Measurements from ENCODE around the gene EYA2.
"Not testable (repeated sequence)": the region's sequence is repeated elsewhere in the genome, so short reads cannot be mapped to it uniquely, and the experiment has no call there.

The EYA2 gene

GRCh38 chr20:46946181-46946624 lies 51.6 kb downstream of the EYA2 start:
- TF ChIP-seq TAF1 (IDR thresholded peaks at IDR 0.05; ENCODE audit: borderline replicate concordance, low read depth, low read length) (no peak), POLR2AphosphoS5 (IDR thresholded peaks at IDR 0.05; ENCODE audit: low read depth, low read length) (no peak), POLR2A (IDR thresholded peaks at IDR 0.05; ENCODE audit: low read depth, low read length) (no peak)
- FAIRE-seq (no peak), DNase-seq (ENCODE audit: insufficient read length) (no peak)

GRCh38 chr20:46946796-46947195 lies 52.2 kb downstream of the EYA2 start:
- TF ChIP-seq POLR2AphosphoS5 (IDR thresholded peaks at IDR 0.05; ENCODE audit: low read depth, low read length) (no peak), POLR2A (IDR thresholded peaks at IDR 0.05; ENCODE audit: low read depth, low read length) (no peak), TAF1 (IDR thresholded peaks at IDR 0.05; ENCODE audit: borderline replicate concordance, low read depth, low read length) (no peak)
- DNase-seq (ENCODE audit: insufficient read length) = no peak
- FAIRE-seq = no peak

- TF ChIP-seq POLR2AphosphoS5 (IDR thresholded peaks at IDR 0.05; ENCODE audit: low read depth, low read length) = no peak
- no peak for TF ChIP-seq TAF1 (IDR thresholded peaks at IDR 0.05; ENCODE audit: borderline replicate concordance, low read depth, low read length)
- no peak for TF ChIP-seq POLR2A (IDR thresholded peaks at IDR 0.05; ENCODE audit: low read depth, low read length)
- DNase-seq (ENCODE audit: insufficient read length) (no peak), FAIRE-seq (no peak)
These were observed 53.4 kb downstream of the EYA2 start for GRCh38 chr20:46948081-46948480.

DNA sequence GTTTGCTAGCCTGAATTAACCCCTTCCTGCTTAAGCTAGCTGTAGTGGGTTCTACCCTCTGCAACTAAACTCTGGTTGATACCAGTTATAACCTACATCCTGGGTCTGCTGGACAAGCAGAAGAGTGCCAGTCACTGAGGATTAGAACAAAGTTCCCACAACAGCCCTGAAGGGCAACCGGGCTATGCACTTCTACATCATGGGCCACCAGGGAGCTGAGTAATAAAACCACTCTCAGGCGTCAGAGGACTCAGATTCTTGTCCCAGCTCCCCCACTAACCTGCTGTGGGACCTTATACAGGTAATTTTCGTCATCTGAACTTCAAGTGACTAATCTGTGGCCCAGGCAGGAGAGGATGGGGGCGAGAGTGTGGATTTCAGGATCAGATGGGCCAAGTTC lies 56.8 kb downstream of the EYA2 start:
- FAIRE-seq (no peak), DNase-seq (ENCODE audit: insufficient read length) (no peak)
- no peak for TF ChIP-seq TAF1 (IDR thresholded peaks at IDR 0.05; ENCODE audit: borderline replicate concordance, low read depth, low read length)
- no peak for TF ChIP-seq POLR2A (IDR thresholded peaks at IDR 0.05; ENCODE audit: low read depth, low read length)
- TF ChIP-seq POLR2AphosphoS5 (IDR thresholded peaks at IDR 0.05; ENCODE audit: low read depth, low read length) = no peak

DNA sequence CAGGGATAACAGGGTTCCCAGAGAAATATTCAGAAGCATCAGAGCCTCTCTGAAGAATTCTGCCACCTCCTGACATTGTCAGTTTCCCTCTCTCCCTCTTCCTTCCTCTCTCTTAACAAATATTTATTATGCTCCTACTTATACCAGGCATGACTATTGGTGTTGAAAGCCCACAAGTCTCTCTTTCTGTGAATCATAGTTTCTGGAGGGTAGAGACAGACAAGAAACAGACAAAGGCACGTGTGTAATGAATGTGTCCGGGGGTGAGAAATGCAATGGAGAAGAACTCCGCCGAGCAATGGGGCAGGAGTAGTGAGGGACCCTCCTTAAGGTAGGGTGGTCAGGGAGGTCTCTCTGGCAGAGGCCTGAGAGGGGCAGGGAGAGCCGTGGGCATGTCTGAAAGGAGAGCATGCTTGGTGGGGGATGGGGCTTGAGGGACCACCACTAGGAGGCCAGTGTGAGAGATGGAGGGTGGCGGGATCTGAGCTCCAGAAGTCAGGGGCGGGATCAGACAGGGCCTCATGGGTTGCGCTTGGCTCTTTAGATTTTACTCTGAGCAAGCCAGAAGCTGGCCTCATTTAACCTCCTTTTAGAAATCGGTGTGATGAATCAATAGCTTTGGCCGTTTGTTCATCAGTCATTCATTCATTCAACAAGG lies 57.3 kb downstream of the EYA2 start:
- DNase-seq (ENCODE audit: insufficient read length) (no peak), FAIRE-seq (no peak)
- TF ChIP-seq POLR2A (IDR thresholded peaks at IDR 0.05; ENCODE audit: low read depth, low read length) (no peak), TAF1 (IDR thresholded peaks at IDR 0.05; ENCODE audit: borderline replicate concordance, low read depth, low read length) (no peak), POLR2AphosphoS5 (IDR thresholded peaks at IDR 0.05; ENCODE audit: low read depth, low read length) (no peak)

DNA sequence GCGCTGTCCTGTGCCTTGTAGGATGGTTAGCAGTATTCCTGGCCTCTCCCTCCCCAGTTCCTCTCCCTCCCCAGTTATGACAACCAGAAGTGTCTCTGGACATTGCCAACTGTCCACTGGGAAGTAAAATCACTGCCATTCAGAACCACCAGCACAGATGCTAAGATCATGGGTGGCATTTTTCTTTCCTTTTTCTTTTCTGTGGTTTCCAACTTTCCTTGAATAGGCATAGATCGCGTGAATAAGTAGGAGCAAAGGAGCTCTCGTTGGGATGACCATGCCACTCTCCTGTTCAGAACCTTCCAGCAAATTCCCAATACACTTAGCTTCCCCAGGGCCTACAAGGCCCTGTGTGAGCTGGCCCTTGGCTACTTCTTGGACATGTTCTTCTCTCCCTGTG lies 59.0 kb downstream of the EYA2 start:
- no peak for FAIRE-seq
- TF ChIP-seq POLR2AphosphoS5 (IDR thresholded peaks at IDR 0.05; ENCODE audit: low read depth, low read length) (no peak), POLR2A (IDR thresholded peaks at IDR 0.05; ENCODE audit: low read depth, low read length) (no peak), TAF1 (IDR thresholded peaks at IDR 0.05; ENCODE audit: borderline replicate concordance, low read depth, low read length) (no peak)
- no peak for DNase-seq (ENCODE audit: insufficient read length)

DNA sequence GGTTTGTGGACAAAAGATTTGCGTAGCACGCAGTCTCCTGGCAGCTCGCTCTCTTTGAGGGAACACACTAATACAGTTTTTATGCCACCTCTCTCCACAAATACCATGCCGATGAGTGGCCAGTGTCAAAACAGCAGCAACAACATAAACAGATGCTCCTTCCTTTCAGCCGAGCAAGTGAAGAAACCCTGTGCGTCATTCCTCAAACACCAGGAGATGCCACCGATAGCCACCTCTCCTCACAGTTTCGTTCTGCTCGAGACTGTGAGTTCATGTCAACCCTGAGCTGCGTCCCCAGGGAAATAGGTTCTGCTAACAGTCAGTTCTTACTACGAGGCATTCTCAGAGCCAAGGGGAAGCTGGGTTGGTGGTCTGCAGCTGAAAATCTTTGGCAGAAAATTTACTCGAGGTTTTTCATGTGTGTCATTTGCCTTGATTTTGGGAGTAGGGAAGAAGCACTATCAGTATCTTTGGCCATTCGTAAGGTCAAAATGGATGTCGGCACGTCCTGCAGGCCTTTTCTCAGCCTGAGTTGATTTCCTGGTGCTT lies 59.9 kb downstream of the EYA2 start:
- FAIRE-seq = no peak
- no peak for TF ChIP-seq POLR2A (IDR thresholded peaks at IDR 0.05; ENCODE audit: low read depth, low read length)
- TF ChIP-seq TAF1 (IDR thresholded peaks at IDR 0.05; ENCODE audit: borderline replicate concordance, low read depth, low read length) = no peak
- no peak for TF ChIP-seq POLR2AphosphoS5 (IDR thresholded peaks at IDR 0.05; ENCODE audit: low read depth, low read length)
- DNase-seq (ENCODE audit: insufficient read length) = no peak

DNA sequence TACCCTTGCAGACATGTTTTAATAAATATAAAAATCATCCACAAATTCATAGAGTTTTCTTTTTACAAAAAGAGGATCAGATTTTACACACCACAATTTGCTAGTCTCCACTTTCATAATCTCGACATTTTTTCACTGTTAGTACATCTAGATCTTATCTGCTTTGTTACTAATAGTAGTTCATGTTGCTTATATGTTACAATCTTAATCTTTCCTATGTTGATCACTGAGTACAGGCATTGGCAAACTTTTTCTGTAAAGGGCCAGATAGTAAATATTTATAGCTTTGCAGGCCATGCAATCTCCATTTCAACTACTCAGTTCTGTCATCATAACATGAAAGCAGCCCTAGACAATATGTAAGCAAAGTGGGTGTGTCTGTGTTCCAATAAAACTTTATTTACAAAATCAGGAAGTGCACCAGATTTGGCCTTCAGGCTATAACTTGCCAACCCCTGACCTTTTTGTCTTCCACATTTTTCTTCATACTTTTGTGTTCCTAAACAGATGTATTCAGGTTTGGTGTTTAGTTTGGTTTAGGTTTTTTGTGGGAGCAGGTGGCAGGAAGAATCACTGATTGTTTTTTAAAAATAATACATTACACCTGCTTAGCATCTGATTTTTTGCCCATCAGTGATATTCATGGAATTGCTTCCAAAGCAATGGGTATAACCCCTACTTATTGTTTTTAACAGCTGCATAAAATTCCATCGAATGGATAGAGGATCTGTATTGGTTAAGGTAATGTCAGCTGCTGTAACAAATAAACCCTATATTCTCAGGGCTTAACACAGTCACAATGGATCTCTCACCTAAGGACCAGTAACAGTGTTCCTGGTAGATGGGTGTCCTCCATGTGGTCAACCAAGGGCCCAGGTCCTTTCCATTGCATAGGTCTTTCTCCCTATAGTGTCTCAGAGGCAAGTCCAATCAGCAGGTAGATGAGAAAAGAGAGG lies 61.2 kb downstream of the EYA2 start:
- FAIRE-seq = no peak

DNA sequence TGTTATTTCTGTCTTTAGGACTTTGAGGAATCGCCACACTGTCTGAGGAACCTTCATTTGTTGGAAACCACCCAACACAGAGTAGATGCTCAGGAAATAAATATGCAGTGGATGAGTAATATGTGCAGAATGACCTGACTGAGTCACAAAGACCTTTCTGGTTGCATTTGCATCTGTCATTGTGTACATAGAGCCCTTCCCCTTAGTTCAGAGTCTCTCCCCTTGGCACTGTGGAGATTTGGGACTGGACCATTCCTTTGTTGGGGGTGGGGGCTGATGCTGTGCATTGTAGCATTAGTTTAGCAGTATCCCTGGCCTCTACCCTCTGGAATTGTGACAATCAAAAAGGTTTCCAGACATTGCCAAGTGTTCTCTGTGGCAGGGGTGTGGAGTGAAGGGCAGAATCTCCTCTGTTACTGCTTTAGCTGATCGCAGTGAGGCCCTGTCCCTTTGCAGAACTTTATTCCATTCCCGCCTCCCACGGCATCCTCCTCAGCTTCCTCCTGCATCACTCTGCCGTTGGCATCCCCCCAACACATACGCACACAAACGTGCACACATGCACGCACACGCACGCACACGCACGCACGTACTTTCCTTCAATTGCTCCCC lies 64.5 kb downstream of the EYA2 start:
- no peak for DNase-seq (ENCODE audit: insufficient read length)
- TF ChIP-seq POLR2A (IDR thresholded peaks at IDR 0.05; ENCODE audit: low read depth, low read length) = no peak
- no peak for TF ChIP-seq TAF1 (IDR thresholded peaks at IDR 0.05; ENCODE audit: borderline replicate concordance, low read depth, low read length)
- TF ChIP-seq POLR2AphosphoS5 (IDR thresholded peaks at IDR 0.05; ENCODE audit: low read depth, low read length) = no peak
- no peak for FAIRE-seq

More for the DNA sequence above, 61.2 kb downstream of the EYA2 start:
- no peak for DNase-seq (ENCODE audit: insufficient read length)
- TF ChIP-seq TAF1 (IDR thresholded peaks at IDR 0.05; ENCODE audit: borderline replicate concordance, low read depth, low read length) (no peak), POLR2AphosphoS5 (IDR thresholded peaks at IDR 0.05; ENCODE audit: low read depth, low read length) (no peak), POLR2A (IDR thresholded peaks at IDR 0.05; ENCODE audit: low read depth, low read length) (no peak)

DNA sequence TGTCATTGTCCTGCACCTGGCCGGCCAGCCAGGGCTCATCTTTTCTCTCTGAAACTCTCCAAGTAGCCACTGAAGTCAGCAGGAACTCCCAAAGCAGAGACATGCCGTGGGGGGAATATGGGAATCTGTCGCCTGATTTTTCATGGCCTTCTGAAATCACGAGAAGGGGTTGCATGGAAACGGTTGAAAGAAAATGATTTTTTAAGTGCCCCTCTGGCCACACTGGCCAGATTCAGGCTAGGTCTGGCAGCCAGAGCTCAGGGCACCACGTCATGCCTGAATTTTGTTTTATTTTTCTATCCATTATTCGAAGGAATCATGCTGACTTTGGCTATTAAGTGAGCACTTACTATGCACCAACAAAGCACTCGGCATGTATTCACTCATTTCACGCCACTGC lies 65.2 kb downstream of the EYA2 start:
- FAIRE-seq (no peak), DNase-seq (ENCODE audit: insufficient read length) (no peak)
- TF ChIP-seq POLR2A (IDR thresholded peaks at IDR 0.05; ENCODE audit: low read depth, low read length) = no peak
- TF ChIP-seq TAF1 (IDR thresholded peaks at IDR 0.05; ENCODE audit: borderline replicate concordance, low read depth, low read length) = no peak
- no peak for TF ChIP-seq POLR2AphosphoS5 (IDR thresholded peaks at IDR 0.05; ENCODE audit: low read depth, low read length)

- TF ChIP-seq TAF1 (IDR thresholded peaks at IDR 0.05; ENCODE audit: borderline replicate concordance, low read depth, low read length) (no peak), POLR2AphosphoS5 (IDR thresholded peaks at IDR 0.05; ENCODE audit: low read depth, low read length) (no peak), POLR2A (IDR thresholded peaks at IDR 0.05; ENCODE audit: low read depth, low read length) (no peak)
- DNase-seq (ENCODE audit: insufficient read length) (no peak), FAIRE-seq (no peak)
These were observed 65.9 kb downstream of the EYA2 start for GRCh38 chr20:46960536-46960935.

DNA sequence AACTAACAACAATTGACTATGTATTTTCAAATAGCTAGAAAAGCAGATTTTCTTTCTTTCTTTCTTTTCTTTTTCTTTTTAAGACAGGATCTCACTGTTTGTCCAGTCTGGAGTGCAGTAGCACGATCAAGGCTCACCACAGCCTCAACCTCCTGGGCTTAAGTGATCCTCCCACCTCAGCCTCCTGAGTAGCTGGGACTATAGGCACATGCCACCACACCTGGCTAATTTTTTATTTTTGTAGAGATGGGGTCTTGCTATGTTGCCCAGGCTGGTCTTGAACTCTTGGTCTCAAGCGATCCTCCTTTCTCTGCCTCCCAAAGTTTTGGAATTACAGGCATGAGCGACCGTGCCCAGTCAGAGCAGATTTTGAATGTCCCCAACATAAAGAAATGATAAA lies 67.3 kb downstream of the EYA2 start:
- not testable (repeated sequence) for DNase-seq (ENCODE audit: insufficient read length); FAIRE-seq
